PC-3 (cell line): ENCODE measurements around the gene SRSF1. TPM values are rescaled to one million over a fixed set of nuclear protein-coding genes. Genes with fewer than 3 reads are reported as not detected.

Source experiments
- ATAC-seq: fragments of 200-7000 bp; cut with Tn5 transposase; 2 replicates; pipeline ENCODE4 v1.9.1; 2020; ENCODE audit warnings: mild to moderate bottlenecking, moderate library complexity
- BruUV-seq: library from RNA; stranded (reverse); fragments of 400-500 nt; replicated peaks from 2 replicates; lab custom pipeline; 2021; lab: Mats Ljungman, UMichigan
- CTCF ChIA-PET: fragments of 300-600 bp; sonication (Branson Sonifier 250); formaldehyde crosslinking; loops from one replicate; lab custom pipeline; 2022; ENCODE audit warnings: antibody characterized with exemption; lab: Charles Lee
- POLR2A ChIA-PET: fragments of 300-600 bp; sonication (Branson Sonifier 250); formaldehyde crosslinking; loops from one replicate; lab custom pipeline; 2022; ENCODE audit warnings: antibody characterized with exemption; ENCODE audit not compliant: unreplicated experiment; lab: Charles Lee
- DNase-seq: peaks from one replicate; pipeline ENCODE4 v3.0.0-alpha.2; 2015
- H2AFZ ChIP-seq: fragments of 300-600 bp; sonication (generic); 2 replicates; pipeline ENCODE4 v1.6.0; 2016; ENCODE audit warnings: antibody characterized with exemption, low read length
- H3F3A ChIP-seq: fragments of 300-600 bp; sonication (generic); one replicate; pipeline ENCODE4 v1.6.0; 2017; ENCODE audit warnings: antibody characterized with exemption, low read length, control low read depth, mild to moderate bottlenecking; ENCODE audit not compliant: unreplicated experiment
- H3K27ac ChIP-seq: fragments of 300-600 bp; sonication (generic); 2 replicates; pipeline ENCODE4 v1.5.1; 2016; ENCODE audit warnings: mild to moderate bottlenecking, low read length
- H3K27me3 ChIP-seq: fragments of 300-600 bp; sonication (generic); 2 replicates; pipeline ENCODE4 v1.6.1; 2016; ENCODE audit warnings: low read length, mixed read lengths
- H3K36me3 ChIP-seq: fragments of 300-600 bp; sonication (generic); 2 replicates; pipeline ENCODE4 v1.6.1; 2016; ENCODE audit warnings: low read depth, mixed run types, low read length, mixed read lengths
- H3K4me1 ChIP-seq: fragments of 300-600 bp; sonication (generic); 2 replicates; pipeline ENCODE4 v1.5.1; 2016; ENCODE audit warnings: low read length; ENCODE audit not compliant: insufficient read depth
- H3K4me2 ChIP-seq: fragments of 300-600 bp; sonication (generic); 2 replicates; pipeline ENCODE4 v1.6.0; 2016; ENCODE audit warnings: low read length
- H3K4me3 ChIP-seq: fragments of 300-600 bp; sonication (generic); 2 replicates; pipeline ENCODE4 v1.5.1; 2016; ENCODE audit warnings: mild to moderate bottlenecking, low read length, mixed read lengths
- H3K79me2 ChIP-seq: fragments of 300-600 bp; sonication (generic); 2 replicates; pipeline ENCODE4 v1.6.1; 2017; ENCODE audit warnings: low read length, mixed read lengths
- H3K9ac ChIP-seq: fragments of 300-600 bp; sonication (generic); 2 replicates; pipeline ENCODE4 v1.6.0; 2016; ENCODE audit warnings: mild to moderate bottlenecking, low read length
- H3K9me2 ChIP-seq: fragments of 300-600 bp; sonication (generic); replicated peaks from 2 replicates; pipeline ENCODE4 v1.6.1; 2016; ENCODE audit warnings: mixed run types, low read length, mixed read lengths
- H3K9me3 ChIP-seq: fragments of 300-600 bp; sonication (generic); 2 replicates; pipeline ENCODE4 v1.6.1; 2016; ENCODE audit warnings: low read length, mixed read lengths
- H4K20me1 ChIP-seq: fragments of 300-600 bp; sonication (generic); 2 replicates; pipeline ENCODE4 v1.6.1; 2016; ENCODE audit warnings: low read length, mixed read lengths
- EZH2 ChIP-seq: fragments of 300-600 bp; sonication (generic); IDR thresholded peaks from one replicate; pipeline ENCODE4 v1.6.1; 2017; ENCODE audit warnings: antibody characterized with exemption, mild to moderate bottlenecking, low read length; ENCODE audit not compliant: unreplicated experiment
- EZH2phosphoT487 ChIP-seq: fragments of 300-600 bp; sonication (generic); IDR thresholded peaks from 2 replicates; pipeline ENCODE4 v1.6.1; 2018; ENCODE audit warnings: mild to moderate bottlenecking, antibody characterized with exemption, low read length, borderline replicate concordance
- intact Hi-C: fragments of 100-400 bp; cut with micrococcal nuclease; formaldehyde crosslinking; loops from 2 replicates; pipeline ENCODE4 v1.9.0; 2023
- total RNA-seq: library from RNA; depleted of rRNA; stranded (reverse); fragments of >200 nt; gene quantifications from 2 replicates; pipeline ENCODE4 v1.2.3, GENCODE V29; 2014
- TF ChIP-seq, protein P1 (sequence below): fragments of 300-600 bp; sonication (generic); conservative IDR thresholded peaks from 2 replicates; pipeline ENCODE4 v1.5.1; 2017; ENCODE audit warnings: antibody characterized with exemption, low read depth, mild to moderate bottlenecking, low read length

Gene SRSF1
- total RNA-seq, 1 experiment from 2014 or later, result 325 TPM

- Histone ChIP-seq H4K20me1 (no peaks in the 10 kb centered on the region), H3K4me3 (peak within 1 kb of the TSS; percentile 86), H2AFZ (peak within 1 kb of the TSS; percentile 80), H3K9me3 (no peaks in the 10 kb centered on the region), H3K36me3 (no peaks in the 10 kb centered on the region), H3K79me2 (peaks cover 49% of the 10 kb centered on the region), H3K27ac (peak within 1 kb of the TSS; percentile 73), H3K9me2 (no peaks in the 10 kb centered on the region), H3F3A (no peaks in the 10 kb centered on the region), H3K27me3 (no peaks in the 10 kb centered on the region), H3K9ac (peak within 1 kb of the TSS; percentile 92), H3K4me1 (peaks cover 47% of the 10 kb centered on the region), H3K4me2 (peak within 1 kb of the TSS; percentile 100)
- intact Hi-C loops, result no loop called here
- TF ChIP-seq EZH2 (no peak), EZH2phosphoT487 (no peak)
- TF ChIP-seq, protein P1, sequence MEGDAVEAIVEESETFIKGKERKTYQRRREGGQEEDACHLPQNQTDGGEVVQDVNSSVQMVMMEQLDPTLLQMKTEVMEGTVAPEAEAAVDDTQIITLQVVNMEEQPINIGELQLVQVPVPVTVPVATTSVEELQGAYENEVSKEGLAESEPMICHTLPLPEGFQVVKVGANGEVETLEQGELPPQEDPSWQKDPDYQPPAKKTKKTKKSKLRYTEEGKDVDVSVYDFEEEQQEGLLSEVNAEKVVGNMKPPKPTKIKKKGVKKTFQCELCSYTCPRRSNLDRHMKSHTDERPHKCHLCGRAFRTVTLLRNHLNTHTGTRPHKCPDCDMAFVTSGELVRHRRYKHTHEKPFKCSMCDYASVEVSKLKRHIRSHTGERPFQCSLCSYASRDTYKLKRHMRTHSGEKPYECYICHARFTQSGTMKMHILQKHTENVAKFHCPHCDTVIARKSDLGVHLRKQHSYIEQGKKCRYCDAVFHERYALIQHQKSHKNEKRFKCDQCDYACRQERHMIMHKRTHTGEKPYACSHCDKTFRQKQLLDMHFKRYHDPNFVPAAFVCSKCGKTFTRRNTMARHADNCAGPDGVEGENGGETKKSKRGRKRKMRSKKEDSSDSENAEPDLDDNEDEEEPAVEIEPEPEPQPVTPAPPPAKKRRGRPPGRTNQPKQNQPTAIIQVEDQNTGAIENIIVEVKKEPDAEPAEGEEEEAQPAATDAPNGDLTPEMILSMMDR, result no peak
- no TSS peak for BruUV-seq
- ChIA-PET POLR2A (interaction anchor here (0.6 to 1.1 kb wide), 5 partner anchors 9 to 1904 kb away, joined by 3 to 6 read pairs (median 3); no protein-coding TSS in a partner anchor), CTCF (interaction anchor here (0.5 to 1.3 kb wide), 7 partner anchors 8 to 181 kb away, joined by 3 to 4 read pairs (median 4); no protein-coding TSS in a partner anchor)
- peak; percentile 75 for ATAC-seq
- peak; percentile 74 for DNase-seq
Measured at GRCh38 chr17:57955183-57955931, 51.7 kb downstream of the SRSF1 start, which contains the start of gene CUEDC1. CUEDC1 (minus strand) TSS chr17:57955412; CDS start chr17:57885564, 69,848 bp downstream.

DNA sequence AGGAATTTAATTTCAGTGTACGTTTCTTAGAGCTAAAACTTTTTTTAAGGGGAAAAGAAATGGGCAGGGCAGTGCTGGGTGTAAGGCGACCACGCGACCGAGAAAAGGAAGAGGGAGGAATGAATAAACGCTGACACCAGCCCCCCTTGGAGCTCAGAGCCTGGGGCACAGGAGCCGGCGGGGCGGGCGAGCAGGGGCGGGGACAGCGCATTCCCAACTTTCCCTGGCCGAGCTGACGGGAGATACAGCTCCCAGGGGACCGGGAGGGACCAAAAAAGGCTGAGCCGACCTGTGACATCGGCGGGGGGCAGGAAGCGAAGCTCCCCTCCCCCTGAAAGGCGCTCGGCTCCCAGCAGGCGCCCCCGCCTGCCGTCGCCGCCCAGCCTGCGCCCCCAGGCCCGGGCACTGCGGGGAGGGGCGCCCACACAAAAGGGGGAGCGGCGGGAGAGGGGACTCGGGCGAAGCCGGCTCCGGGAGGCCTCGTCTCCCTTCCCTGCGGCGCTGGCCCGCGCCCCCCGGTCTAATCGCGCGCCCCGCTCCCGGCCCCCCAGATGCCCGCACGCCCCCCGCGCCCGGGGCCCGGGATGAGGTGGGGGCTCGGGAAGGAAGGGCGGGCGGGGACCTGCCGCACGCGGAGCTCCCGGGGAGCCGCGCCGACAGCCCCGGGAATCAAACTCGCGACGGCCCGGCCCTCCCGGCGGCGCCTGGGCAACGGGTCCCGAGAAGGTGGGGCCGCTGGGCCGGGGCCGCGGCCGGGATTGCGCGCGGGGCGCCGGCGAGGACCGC is 52.5 kb downstream of the SRSF1 start:
- POLR2A ChIA-PET, result interaction anchor here (0.5 to 1.2 kb wide), 13 partner anchors 19 to 1905 kb away, joined by 3 to 12 read pairs (median 4); partner anchors contain the start of gene VEZF1
- Histone ChIP-seq H3F3A (peaks cover 2% of the 10 kb centered on the region), H3K9ac (peak overlapping the region; percentile 92), H2AFZ (peak overlapping the region; percentile 66), H3K9me2 (no peaks in the 10 kb centered on the region), H3K36me3 (no peaks in the 10 kb centered on the region), H4K20me1 (no peaks in the 10 kb centered on the region), H3K27ac (peak overlapping the region; percentile 73), H3K9me3 (no peaks in the 10 kb centered on the region), H3K4me3 (peak overlapping the region; percentile 80), H3K4me1 (peaks cover 54% of the 10 kb centered on the region), H3K4me2 (peak overlapping the region; percentile 72), H3K27me3 (no peaks in the 10 kb centered on the region), H3K79me2 (peaks cover 56% of the 10 kb centered on the region)
- no TSS peak for BruUV-seq
- TF ChIP-seq EZH2phosphoT487, result no peak
- TF ChIP-seq, protein P1, result no peak
- TF ChIP-seq EZH2, result no peak
- CTCF ChIA-PET, result interaction anchor here (0.6 to 1.3 kb wide), 6 partner anchors 19 to 181 kb away, joined by 3 to 6 read pairs (median 4); no protein-coding TSS in a partner anchor
- intact Hi-C loops, result loop anchor here (1.0 kb wide), 1 partner anchor 79 kb away; no protein-coding TSS in a partner anchor
- ATAC-seq (peak; percentile 70), DNase-seq (peak; percentile 76)
